HG03432 (cell line): ENCODE data around the gene SFTPB.

Experiments used
- ATAC-seq: cut with Tn5 transposase; IDR thresholded peaks from one replicate; pipeline ENCODE4 v1.9.1; 2021; ENCODE audit warnings: mild to moderate bottlenecking, moderate library complexity; ENCODE audit not compliant: unreplicated experiment

Gene SFTPB

GRCh38 chr2:85702800-85703199, 34.8 kb upstream of the SFTPB start:
- ATAC-seq = no peak

- ATAC-seq = no peak
Observed at GRCh38 chr2:85702172-85702571, 34.2 kb upstream of the SFTPB start.

GRCh38 chr2:85699325-85699724, 31.3 kb upstream of the SFTPB start:
- no peak for ATAC-seq

GRCh38 chr2:85698880-85699254, 30.9 kb upstream of the SFTPB start:
- no peak for ATAC-seq

GRCh38 chr2:85698184-85698879, 30.3 kb upstream of the SFTPB start:
- no peak for ATAC-seq

GRCh38 chr2:85697716-85698115, 29.7 kb upstream of the SFTPB start:
- ATAC-seq = no peak

- no peak for ATAC-seq
Observed at GRCh38 chr2:85697096-85697495, 29.1 kb upstream of the SFTPB start.

GRCh38 chr2:85695691-85696668, 28.0 kb upstream of the SFTPB start:
- ATAC-seq = no peak

- ATAC-seq = no peak
Observed at GRCh38 chr2:85695121-85695520, 27.1 kb upstream of the SFTPB start.

- ATAC-seq = no peak
Observed at GRCh38 chr2:85694052-85695025, 26.3 kb upstream of the SFTPB start, which contains the start of gene GNLY. Gene GNLY, plus strand, starts transcription at chr2:85694358. Its CDS starts 61 bp downstream, at chr2:85694419.

- no peak for ATAC-seq
Observed at GRCh38 chr2:85692039-85692645, 24.1 kb upstream of the SFTPB start.

GRCh38 chr2:85690932-85691331, 22.9 kb upstream of the SFTPB start:
- ATAC-seq = no peak

GRCh38 chr2:85684806-85685205, 16.8 kb upstream of the SFTPB start:
- peak; percentile 64 for ATAC-seq

- ATAC-seq = peak; percentile 8
Observed at GRCh38 chr2:85684380-85684779, 16.4 kb upstream of the SFTPB start.

- ATAC-seq = no peak
Observed at GRCh38 chr2:85682378-85682777, 14.4 kb upstream of the SFTPB start.

GRCh38 chr2:85681776-85682175, 13.8 kb upstream of the SFTPB start:
- no peak for ATAC-seq

GRCh38 chr2:85681372-85681763, 13.4 kb upstream of the SFTPB start:
- ATAC-seq = no peak

- no peak for ATAC-seq
Observed at GRCh38 chr2:85680707-85681371, 12.8 kb upstream of the SFTPB start.

GRCh38 chr2:85678794-85679672, 11.0 kb upstream of the SFTPB start:
- ATAC-seq = peak; percentile 89
